Measurements from ENCODE around the gene HIRA. TPM values are rescaled to one million over a fixed set of nuclear protein-coding genes. Genes with fewer than 3 reads are reported as not detected.

The HIRA gene
- total and polyA plus RNA-seq, 2 experiments from 2014 or later: 2.7 to 18.6 TPM

DNA sequence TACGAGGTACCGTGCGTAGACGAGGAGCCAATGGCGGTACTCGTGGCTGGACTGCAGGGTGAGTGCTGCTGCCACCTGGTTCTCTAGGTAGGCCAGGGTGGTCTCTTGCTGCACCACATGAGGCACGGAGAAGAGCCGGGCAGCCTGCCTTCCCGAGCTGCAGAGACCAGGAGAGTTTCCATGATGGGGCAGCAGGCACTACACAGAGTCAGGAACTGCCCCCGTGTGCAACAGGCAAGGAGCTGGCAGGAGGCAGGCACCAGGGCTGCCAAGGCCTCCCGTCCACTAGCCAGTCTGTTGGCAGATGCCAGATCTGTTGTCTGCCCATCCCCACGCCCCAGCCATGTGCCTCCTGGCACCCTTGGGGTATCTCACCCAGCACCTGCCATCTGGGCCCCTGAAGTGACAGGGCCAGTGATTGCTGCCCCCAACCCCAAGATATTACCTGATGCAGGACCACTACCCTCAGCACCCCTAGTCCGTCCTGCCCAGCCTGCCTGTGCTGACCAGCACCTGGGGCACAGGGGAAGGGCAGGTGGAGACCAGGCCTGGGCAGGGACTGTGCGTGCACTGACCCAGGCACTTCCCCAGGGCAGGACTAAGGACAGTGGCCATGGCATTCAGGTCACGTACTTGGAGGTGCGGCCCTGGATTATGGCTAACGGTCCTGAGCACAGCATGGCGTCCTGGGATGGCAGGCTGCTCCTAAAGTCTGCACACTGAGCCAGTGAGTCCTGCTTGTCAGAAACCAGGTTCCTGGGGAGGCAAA lies 78.0 kb downstream of the HIRA start:
- TF ChIP-seq EZH2phosphoT487 (IDR thresholded peaks at IDR 0.05; ENCODE audit: insufficient read depth, low read depth): no peak
- TF ChIP-seq EZH2 (IDR thresholded peaks at IDR 0.05; ENCODE audit: insufficient read depth, poor library complexity, severe bottlenecking): no peak
- Histone ChIP-seq H3K9me2 (ENCODE audit: insufficient read depth) (no peaks in the 10 kb centered on the region), H3K9ac (no peak overlapping the region), H3K9me3 (ENCODE audit: low read depth) (no peaks in the 10 kb centered on the region), H3K4me2 (ENCODE audit: unreplicated experiment) (no peak overlapping the region), H3K27me3 (replicated peaks; ENCODE audit: insufficient read depth) (no peaks in the 10 kb centered on the region), H4K20me1 (ENCODE audit: insufficient read depth) (no peaks in the 10 kb centered on the region), H3F3A (ENCODE audit: insufficient read depth) (no peaks in the 10 kb centered on the region), H3K36me3 (ENCODE audit: low read depth) (peaks cover 14% of the 10 kb centered on the region; the same call in 1 of the 2 replicates), H3K79me2 (ENCODE audit: insufficient read depth) (no peaks in the 10 kb centered on the region), H3K4me3 (no peak overlapping the region), H2AFZ (no peak overlapping the region), H3K27ac (no peak overlapping the region), H3K4me1 (ENCODE audit: insufficient read depth) (no peaks in the 10 kb centered on the region)
- no peak for DNase-seq
- 98% methylated on average over 18 of the region's 18 CpGs for WGBS, 2 experiments (ENCODE audit: low coverage in 1 of 2, low lambda C conversion rate in 2 of 2, missing lambda C conversion rate in 2 of 2)
- in situ Hi-C loops (cut with MboI): loop anchor here (10.0 kb wide), 1 partner anchor 61 kb away; no protein-coding TSS in a partner anchor

- TF ChIP-seq EZH2 (IDR thresholded peaks at IDR 0.05; ENCODE audit: insufficient read depth, poor library complexity, severe bottlenecking) (no peak), EZH2phosphoT487 (IDR thresholded peaks at IDR 0.05; ENCODE audit: insufficient read depth, low read depth) (no peak)
- Histone ChIP-seq H3K9me3 (ENCODE audit: low read depth) (no peaks in the 10 kb centered on the region), H3K9me2 (ENCODE audit: insufficient read depth) (no peaks in the 10 kb centered on the region), H3K36me3 (ENCODE audit: low read depth) (peaks cover 20% of the 10 kb centered on the region; the same call in 1 of the 2 replicates), H3K27me3 (replicated peaks; ENCODE audit: insufficient read depth) (no peaks in the 10 kb centered on the region), H4K20me1 (ENCODE audit: insufficient read depth) (no peaks in the 10 kb centered on the region), H3K4me1 (ENCODE audit: insufficient read depth) (no peaks in the 10 kb centered on the region), H3K79me2 (ENCODE audit: insufficient read depth) (no peaks in the 10 kb centered on the region), H2AFZ (no peak overlapping the region), H3K4me3 (no peak overlapping the region), H3K4me2 (ENCODE audit: unreplicated experiment) (no peak overlapping the region), H3K27ac (no peak overlapping the region), H3F3A (ENCODE audit: insufficient read depth) (no peaks in the 10 kb centered on the region), H3K9ac (no peak overlapping the region)
- in situ Hi-C loops (cut with MboI): loop anchor here (10.0 kb wide), 1 partner anchor 62 kb away; no protein-coding TSS in a partner anchor
- 96 to 97% methylated on average over 4 of the region's 4 CpGs for WGBS, 2 experiments (ENCODE audit: low coverage in 1 of 2, low lambda C conversion rate in 2 of 2, missing lambda C conversion rate in 2 of 2)
- no peak for DNase-seq
These were observed 78.8 kb downstream of the HIRA start for GRCh38 chr22:19352766-19353165.

DNA sequence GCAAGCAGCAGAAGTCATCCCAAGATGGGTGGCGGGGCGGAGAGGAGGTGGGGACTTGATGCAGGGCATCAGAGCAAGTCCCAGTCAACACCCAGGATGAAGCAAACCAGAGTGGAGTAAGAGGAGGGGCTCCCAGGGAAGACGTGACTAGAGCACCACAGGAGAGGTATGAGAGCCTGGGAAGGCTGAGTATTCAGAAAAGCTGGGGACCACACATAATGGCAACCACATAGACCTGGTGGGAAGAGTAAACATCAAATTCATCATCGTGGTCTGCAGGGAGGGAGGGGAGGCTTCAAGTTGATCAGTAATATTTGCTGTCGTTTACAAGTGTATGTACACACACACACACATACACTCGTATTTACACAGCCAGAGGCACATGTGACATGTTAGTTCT lies 79.3 kb downstream of the HIRA start:
- Histone ChIP-seq H3K27ac (no peak overlapping the region), H3K36me3 (ENCODE audit: low read depth) (peaks cover 22% of the 10 kb centered on the region; the same call in 1 of the 2 replicates), H3F3A (ENCODE audit: insufficient read depth) (no peaks in the 10 kb centered on the region), H3K9me3 (ENCODE audit: low read depth) (no peaks in the 10 kb centered on the region), H3K79me2 (ENCODE audit: insufficient read depth) (no peaks in the 10 kb centered on the region), H3K9me2 (ENCODE audit: insufficient read depth) (no peaks in the 10 kb centered on the region), H3K9ac (no peak overlapping the region), H3K4me3 (no peak overlapping the region), H3K4me1 (ENCODE audit: insufficient read depth) (no peaks in the 10 kb centered on the region), H2AFZ (no peak overlapping the region), H4K20me1 (ENCODE audit: insufficient read depth) (no peaks in the 10 kb centered on the region), H3K4me2 (ENCODE audit: unreplicated experiment) (no peak overlapping the region), H3K27me3 (replicated peaks; ENCODE audit: insufficient read depth) (no peaks in the 10 kb centered on the region)
- TF ChIP-seq EZH2phosphoT487 (IDR thresholded peaks at IDR 0.05; ENCODE audit: insufficient read depth, low read depth) (no peak), EZH2 (IDR thresholded peaks at IDR 0.05; ENCODE audit: insufficient read depth, poor library complexity, severe bottlenecking) (no peak)
- DNase-seq: no peak
- in situ Hi-C loops (cut with MboI): loop anchor here (10.0 kb wide), 1 partner anchor 63 kb away; no protein-coding TSS in a partner anchor
- WGBS, 2 experiments (ENCODE audit: low coverage in 1 of 2, low lambda C conversion rate in 2 of 2, missing lambda C conversion rate in 2 of 2): 82 to 86% methylated on average over 6 of the region's 6 CpGs

DNA sequence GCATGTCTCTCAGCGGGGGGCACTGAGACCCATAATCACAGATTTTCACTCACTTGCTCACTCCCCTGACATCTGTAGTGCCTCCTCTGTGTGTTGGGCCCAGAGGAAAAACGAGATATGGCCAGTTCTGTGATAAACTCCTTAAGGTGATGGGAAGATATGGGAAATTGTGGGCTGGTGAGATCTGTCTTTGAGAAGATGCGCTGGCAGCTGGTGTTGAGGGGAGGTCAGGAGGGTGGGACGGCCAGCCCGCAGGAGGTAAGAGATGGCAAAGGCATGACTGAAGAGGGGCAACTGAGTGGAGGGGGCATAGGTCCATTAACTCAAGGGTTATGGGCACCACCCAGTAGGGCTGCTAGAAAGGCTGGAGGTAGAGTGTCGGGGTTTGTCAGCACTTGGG lies 79.9 kb downstream of the HIRA start:
- H3K79me2 ChIP-seq (ENCODE audit: insufficient read depth): no peaks in the 10 kb centered on the region
- no peak overlapping the region for H3K9ac ChIP-seq
- peaks cover 23% of the 10 kb centered on the region; the same call in 1 of the 2 replicates for H3K36me3 ChIP-seq (ENCODE audit: low read depth)
- 95 to 100% methylated on average over 6 of the region's 6 CpGs for WGBS, 2 experiments (ENCODE audit: low coverage in 1 of 2, low lambda C conversion rate in 2 of 2, missing lambda C conversion rate in 2 of 2)
- H3K4me2 ChIP-seq (ENCODE audit: unreplicated experiment): no peak overlapping the region
- no peak for DNase-seq
- H4K20me1 ChIP-seq (ENCODE audit: insufficient read depth): no peaks in the 10 kb centered on the region
- TF ChIP-seq EZH2 (IDR thresholded peaks at IDR 0.05; ENCODE audit: insufficient read depth, poor library complexity, severe bottlenecking) (no peak), EZH2phosphoT487 (IDR thresholded peaks at IDR 0.05; ENCODE audit: insufficient read depth, low read depth) (no peak)
- in situ Hi-C loops (cut with MboI): loop anchor here (10.0 kb wide), 1 partner anchor 63 kb away; no protein-coding TSS in a partner anchor
- no peak overlapping the region for H3K4me3 ChIP-seq
- no peak overlapping the region for H3K27ac ChIP-seq
- no peaks in the 10 kb centered on the region for H3K9me2 ChIP-seq (ENCODE audit: insufficient read depth)
- H3K9me3 ChIP-seq (ENCODE audit: low read depth): no peaks in the 10 kb centered on the region
- H2AFZ ChIP-seq: no peak overlapping the region
- no peaks in the 10 kb centered on the region for H3F3A ChIP-seq (ENCODE audit: insufficient read depth)
- no peaks in the 10 kb centered on the region for H3K27me3 ChIP-seq (replicated peaks; ENCODE audit: insufficient read depth)
- H3K4me1 ChIP-seq (ENCODE audit: insufficient read depth): no peaks in the 10 kb centered on the region
